HUES64 (cell line): ENCODE results near the gene KLC3.
"Not testable (repeated sequence)": the region's sequence is repeated elsewhere in the genome, so short reads cannot be mapped to it uniquely, and the experiment has no call there.

Source experiments
- H3K27ac ChIP-seq: 2 replicates; pipeline ENCODE4 v1.7.0; 2013; ENCODE audit warnings: low read depth, low read length, inconsistent platforms
- H3K27me3 ChIP-seq: 2 replicates; pipeline ENCODE4 v1.6.1; 2013; ENCODE audit warnings: mild to moderate bottlenecking, low read length; ENCODE audit not compliant: insufficient read depth
- H3K36me3 ChIP-seq: 2 replicates; pipeline ENCODE4 v1.6.1; 2013; ENCODE audit warnings: mild to moderate bottlenecking, low read length; ENCODE audit not compliant: insufficient read depth
- H3K4me1 ChIP-seq: 2 replicates; pipeline ENCODE4 v1.6.1; 2013; ENCODE audit warnings: mild to moderate bottlenecking, low read length, moderate library complexity; ENCODE audit not compliant: insufficient read depth
- H3K4me3 ChIP-seq: 2 replicates; pipeline ENCODE4 v1.5.1; 2013; ENCODE audit warnings: mild to moderate bottlenecking, low read length, moderate library complexity
- H3K9ac ChIP-seq: 2 replicates; pipeline ENCODE4 v1.6.1; 2013; ENCODE audit warnings: mild to moderate bottlenecking, low read depth, low read length
- H3K9me3 ChIP-seq: 2 replicates; pipeline ENCODE4 v1.6.1; 2013; ENCODE audit warnings: low read depth, low read length; ENCODE audit not compliant: insufficient read depth
- WGBS: fragments of 150-250, 120-280 bp; methylation state at CpG from one replicate; pipeline ENCODE4 v1.1.7; 2013; ENCODE audit warnings: missing lambda C conversion rate; 5-methylcytosine and 5-hydroxymethylcytosine counted together

KLC3 gene

DNA sequence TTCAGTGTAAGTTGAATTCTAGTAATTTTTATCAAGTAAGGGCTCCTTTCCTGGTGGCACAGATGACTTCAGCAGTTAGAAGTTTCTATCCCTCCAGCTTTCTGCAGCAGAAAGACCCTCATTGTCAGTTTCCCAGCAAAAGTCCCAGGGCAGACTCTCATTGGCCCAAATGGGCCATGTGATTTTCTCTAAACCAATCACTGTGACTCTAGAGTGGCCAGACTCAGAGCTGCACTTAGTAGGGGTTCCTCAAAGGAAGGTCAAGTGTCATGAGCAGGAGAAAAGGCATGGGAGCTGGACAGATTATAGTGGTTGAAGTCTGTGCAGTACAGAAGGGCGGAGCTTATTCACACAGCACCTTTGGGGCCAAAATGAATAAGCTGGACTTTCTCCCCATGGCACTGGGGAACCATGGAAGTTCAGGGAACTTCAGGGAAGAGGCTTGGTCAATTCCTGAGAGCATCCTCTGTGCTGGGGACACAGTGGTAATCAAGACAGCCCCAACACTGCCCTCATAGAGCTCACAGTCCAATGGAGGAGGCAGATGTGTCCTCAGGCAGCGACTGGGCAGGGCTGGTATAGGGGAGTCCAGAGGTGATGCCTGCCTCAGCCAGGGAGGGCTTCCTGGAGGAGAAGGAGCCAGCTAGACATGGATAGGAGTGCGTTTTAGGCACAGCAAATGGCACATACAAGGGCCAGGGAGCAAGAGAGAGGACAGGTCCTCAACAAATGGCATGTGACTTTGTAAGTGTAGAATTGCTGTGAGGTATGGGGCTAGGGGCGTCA lies 36.2 kb upstream of the KLC3 start:
- 72% methylated on average over 4 of the region's 4 CpGs for WGBS
- Histone ChIP-seq H3K36me3 (peaks cover 6% of the 10 kb centered on the region; the same call in 1 of the 2 replicates), H3K27ac (no peak overlapping the region), H3K4me3 (no peak overlapping the region), H3K9ac (no peak overlapping the region), H3K27me3 (no peaks in the 10 kb centered on the region; the same call in 1 of the 2 replicates), H3K4me1 (peaks cover 6% of the 10 kb centered on the region; the same call in 1 of the 2 replicates), H3K9me3 (no peaks in the 10 kb centered on the region)

DNA sequence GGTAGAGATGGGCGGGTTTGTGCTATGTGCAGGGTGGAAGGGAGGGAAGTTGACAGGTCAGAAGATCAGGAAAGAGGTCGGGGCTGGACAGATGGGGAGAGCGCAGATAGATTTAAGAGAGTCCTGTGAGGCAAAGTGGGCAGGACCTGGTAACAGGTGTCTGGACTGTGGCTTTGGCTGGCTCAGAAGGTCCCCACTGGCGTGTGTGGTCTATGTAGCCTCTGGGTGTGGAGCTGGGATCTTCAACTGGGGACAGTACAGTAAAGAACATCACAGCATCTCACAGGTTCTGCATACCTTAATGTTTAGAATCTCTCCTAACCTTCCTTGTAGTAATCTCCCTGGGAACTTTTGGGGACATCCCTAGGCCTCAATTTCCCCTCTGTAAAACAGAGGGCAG lies 35.5 kb upstream of the KLC3 start:
- peaks cover 6% of the 10 kb centered on the region; the same call in 1 of the 2 replicates for H3K4me1 ChIP-seq
- H3K9me3 ChIP-seq = no peaks in the 10 kb centered on the region
- no peak overlapping the region for H3K4me3 ChIP-seq
- WGBS = 77% methylated on average over 4 of the region's 4 CpGs
- H3K27ac ChIP-seq = no peak overlapping the region
- no peak overlapping the region for H3K9ac ChIP-seq
- H3K27me3 ChIP-seq = no peaks in the 10 kb centered on the region; the same call in 1 of the 2 replicates
- H3K36me3 ChIP-seq = no peaks in the 10 kb centered on the region

DNA sequence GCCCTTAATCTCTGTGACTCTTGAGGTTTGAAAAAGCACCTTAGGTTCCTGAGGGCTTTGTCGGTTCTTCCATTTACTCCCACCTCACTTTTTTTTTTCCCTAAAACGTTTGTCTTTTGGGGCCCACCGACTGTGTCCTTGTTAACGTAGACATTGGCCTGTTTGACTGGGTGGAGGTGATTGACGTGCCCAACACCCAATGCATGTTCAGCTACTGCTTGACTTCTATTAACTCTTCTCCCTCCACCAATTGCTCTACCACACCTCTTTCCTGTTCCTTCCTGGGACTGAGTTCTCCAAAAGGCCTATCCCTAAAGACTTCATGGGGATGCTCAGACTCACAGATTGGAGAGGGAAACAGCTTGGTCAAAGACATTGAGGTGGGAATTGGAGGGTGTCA lies 35.1 kb upstream of the KLC3 start:
- H3K36me3 ChIP-seq = no peaks in the 10 kb centered on the region
- H3K9me3 ChIP-seq = no peaks in the 10 kb centered on the region
- no peak overlapping the region for H3K4me3 ChIP-seq
- 41% methylated on average over 5 of the region's 5 CpGs for WGBS
- no peaks in the 10 kb centered on the region; the same call in 1 of the 2 replicates for H3K27me3 ChIP-seq
- no peak overlapping the region for H3K9ac ChIP-seq
- no peak overlapping the region for H3K27ac ChIP-seq
- H3K4me1 ChIP-seq = peaks cover 6% of the 10 kb centered on the region; the same call in 1 of the 2 replicates

DNA sequence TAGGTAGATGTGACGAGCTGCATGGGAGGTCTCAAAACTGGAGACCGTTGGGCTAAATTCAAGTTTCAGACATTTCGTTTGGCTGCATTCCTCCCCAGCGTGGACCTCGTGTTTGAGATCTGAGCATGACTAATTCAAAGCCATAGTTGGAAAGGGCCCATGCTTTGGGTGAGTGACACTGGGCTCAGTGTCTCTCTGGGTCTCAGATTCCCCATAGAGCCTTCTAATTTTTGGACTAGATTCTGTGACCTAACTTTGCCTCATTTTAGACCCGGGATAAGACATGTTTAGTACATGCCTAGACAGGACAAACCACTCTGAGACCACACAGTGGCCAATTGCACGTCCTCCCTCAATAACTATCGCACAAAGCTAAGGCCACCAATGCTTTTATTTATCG lies 34.5 kb upstream of the KLC3 start:
- Histone ChIP-seq H3K4me3 (no peak overlapping the region), H3K27ac (no peak overlapping the region), H3K9me3 (no peaks in the 10 kb centered on the region), H3K4me1 (peaks cover 6% of the 10 kb centered on the region; the same call in 1 of the 2 replicates), H3K36me3 (no peaks in the 10 kb centered on the region), H3K9ac (no peak overlapping the region), H3K27me3 (no peaks in the 10 kb centered on the region; the same call in 1 of the 2 replicates)
- WGBS = 84% methylated on average over 9 of the region's 9 CpGs

DNA sequence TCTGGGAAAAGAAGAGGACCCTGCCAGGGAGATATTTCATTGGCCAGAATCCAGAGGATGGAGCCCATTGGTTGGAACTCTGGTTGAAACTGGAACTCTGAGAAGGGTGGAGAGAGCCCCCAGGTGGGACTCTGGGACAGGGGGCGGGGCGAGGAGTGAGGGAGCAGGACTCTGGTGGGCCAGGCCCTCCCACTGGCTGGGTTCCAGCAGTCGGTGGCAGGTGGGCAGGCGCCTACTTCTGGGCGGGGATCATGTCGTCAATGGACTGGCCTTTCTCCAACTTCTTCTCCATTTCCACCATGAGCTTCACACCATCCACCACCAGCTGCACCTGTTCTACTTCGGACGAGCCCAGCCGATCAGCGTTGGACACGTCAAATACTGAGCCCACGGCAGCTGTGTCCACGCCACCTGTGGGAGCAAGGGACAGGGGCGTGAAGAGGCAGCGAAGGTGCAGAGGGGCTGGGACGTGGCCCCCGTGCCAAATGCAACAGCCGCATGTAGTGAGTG lies 34.0 kb upstream of the KLC3 start:
- WGBS = 85% methylated on average over 18 of the region's 18 CpGs
- H3K9ac ChIP-seq = no peak overlapping the region
- H3K4me1 ChIP-seq = peaks cover 6% of the 10 kb centered on the region; the same call in 1 of the 2 replicates
- H3K36me3 ChIP-seq = no peaks in the 10 kb centered on the region
- no peaks in the 10 kb centered on the region; the same call in 1 of the 2 replicates for H3K27me3 ChIP-seq
- no peak overlapping the region for H3K27ac ChIP-seq
- no peak overlapping the region for H3K4me3 ChIP-seq
- no peaks in the 10 kb centered on the region for H3K9me3 ChIP-seq

DNA sequence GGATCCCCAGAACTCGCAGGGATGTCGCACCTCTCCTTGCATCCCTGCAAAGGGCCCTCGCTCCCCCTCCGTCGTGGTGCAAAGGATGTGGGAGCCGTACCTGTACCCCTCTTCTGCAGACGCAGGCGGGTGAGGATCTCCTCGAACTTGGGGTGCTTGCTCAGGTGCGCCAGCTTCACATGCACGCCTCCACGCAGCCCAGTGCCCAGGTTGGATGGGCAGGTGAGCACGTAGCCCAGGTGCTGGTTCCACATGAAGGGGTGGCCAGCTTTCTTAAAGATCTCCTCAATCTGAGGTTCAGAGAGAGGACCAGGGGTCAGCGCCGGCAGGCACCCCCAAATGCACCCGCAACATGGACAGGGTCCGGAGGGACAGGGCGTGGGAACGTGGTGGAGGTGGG lies 33.2 kb upstream of the KLC3 start:
- no peak overlapping the region for H3K27ac ChIP-seq
- no peaks in the 10 kb centered on the region for H3K9me3 ChIP-seq
- H3K27me3 ChIP-seq = no peaks in the 10 kb centered on the region; the same call in 1 of the 2 replicates
- no peaks in the 10 kb centered on the region for H3K36me3 ChIP-seq
- no peak overlapping the region for H3K9ac ChIP-seq
- WGBS = 94% methylated on average over 19 of the region's 19 CpGs
- no peak overlapping the region for H3K4me3 ChIP-seq
- peaks cover 6% of the 10 kb centered on the region; the same call in 1 of the 2 replicates for H3K4me1 ChIP-seq

DNA sequence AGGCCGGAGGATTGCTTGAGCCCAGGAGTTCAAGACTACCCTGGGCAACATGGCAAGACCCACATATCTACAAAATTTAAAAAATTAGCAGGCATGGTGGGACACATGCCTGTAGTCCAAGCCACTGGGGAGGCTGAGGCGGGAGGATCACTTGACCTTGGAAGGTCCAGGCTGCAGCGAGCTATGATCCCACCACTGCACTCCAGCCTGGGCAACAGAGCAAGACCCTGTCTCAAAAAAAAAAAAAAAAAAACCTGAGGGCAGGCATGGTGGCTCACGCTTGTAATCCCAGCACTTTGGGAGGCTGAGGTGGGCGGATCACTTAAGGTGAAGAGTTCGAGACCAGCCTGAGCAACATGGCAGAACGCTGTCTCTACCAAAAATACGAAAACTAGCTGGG lies 31.2 kb upstream of the KLC3 start:
- WGBS = 94% methylated on average over 8 of the region's 8 CpGs
- H3K4me1 ChIP-seq, H3K9me3 ChIP-seq, H3K9ac ChIP-seq, H3K36me3 ChIP-seq, H3K27ac ChIP-seq, H3K4me3 ChIP-seq: not testable (repeated sequence)
- peaks cover 11% of the 10 kb centered on the region for H3K27me3 ChIP-seq

DNA sequence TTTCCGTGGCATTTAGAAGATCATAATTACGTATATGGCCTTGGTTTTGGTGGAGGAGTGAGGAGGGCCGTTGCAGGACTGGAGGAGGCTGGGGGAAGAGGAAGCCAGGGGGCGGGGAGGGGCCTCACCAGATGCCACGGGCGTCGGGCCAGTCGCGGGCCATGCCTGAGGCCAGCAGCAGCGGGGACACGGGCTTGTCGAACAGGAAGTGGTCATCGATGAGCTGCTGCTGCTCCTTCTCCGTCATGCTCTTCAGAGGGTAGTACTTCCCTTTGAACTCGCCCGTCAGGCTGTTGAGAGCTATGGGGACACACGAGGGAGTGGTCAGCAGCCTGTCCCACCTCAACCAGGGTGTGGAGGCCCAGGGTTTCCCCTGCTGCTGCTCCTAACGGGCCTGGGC lies 28.9 kb upstream of the KLC3 start:
- H3K9me3 ChIP-seq = no peaks in the 10 kb centered on the region
- no peak overlapping the region for H3K9ac ChIP-seq
- no peaks in the 10 kb centered on the region for H3K4me1 ChIP-seq
- no peaks in the 10 kb centered on the region for H3K36me3 ChIP-seq
- H3K27ac ChIP-seq = no peak overlapping the region
- H3K4me3 ChIP-seq = no peak overlapping the region
- peaks cover 22% of the 10 kb centered on the region for H3K27me3 ChIP-seq
- WGBS = 75% methylated on average over 18 of the region's 18 CpGs

DNA sequence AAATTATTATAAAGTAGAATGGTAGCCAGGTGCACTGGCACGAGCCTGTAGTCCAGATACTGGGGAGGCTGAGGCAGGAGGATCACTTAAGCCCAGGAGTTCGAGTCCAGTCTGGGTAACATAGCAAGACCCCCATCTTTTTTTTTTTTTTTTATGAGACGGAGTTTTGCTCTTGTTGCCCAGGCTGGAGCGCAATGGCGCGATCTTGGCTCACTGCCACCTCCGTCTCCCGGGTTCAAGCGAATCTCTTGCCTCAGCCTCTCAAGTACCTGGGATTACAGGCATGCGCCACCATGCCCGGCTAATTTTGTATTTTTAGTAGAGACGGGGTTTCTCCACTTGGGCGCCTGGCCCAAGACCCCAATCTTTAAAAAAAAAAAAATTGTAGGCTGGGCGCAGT lies 28.3 kb upstream of the KLC3 start:
- H3K4me1 ChIP-seq, H3K4me3 ChIP-seq, H3K9ac ChIP-seq, H3K36me3 ChIP-seq, H3K9me3 ChIP-seq, H3K27ac ChIP-seq: not testable (repeated sequence)
- 95% methylated on average over 14 of the region's 14 CpGs for WGBS
- H3K27me3 ChIP-seq = peaks cover 22% of the 10 kb centered on the region

DNA sequence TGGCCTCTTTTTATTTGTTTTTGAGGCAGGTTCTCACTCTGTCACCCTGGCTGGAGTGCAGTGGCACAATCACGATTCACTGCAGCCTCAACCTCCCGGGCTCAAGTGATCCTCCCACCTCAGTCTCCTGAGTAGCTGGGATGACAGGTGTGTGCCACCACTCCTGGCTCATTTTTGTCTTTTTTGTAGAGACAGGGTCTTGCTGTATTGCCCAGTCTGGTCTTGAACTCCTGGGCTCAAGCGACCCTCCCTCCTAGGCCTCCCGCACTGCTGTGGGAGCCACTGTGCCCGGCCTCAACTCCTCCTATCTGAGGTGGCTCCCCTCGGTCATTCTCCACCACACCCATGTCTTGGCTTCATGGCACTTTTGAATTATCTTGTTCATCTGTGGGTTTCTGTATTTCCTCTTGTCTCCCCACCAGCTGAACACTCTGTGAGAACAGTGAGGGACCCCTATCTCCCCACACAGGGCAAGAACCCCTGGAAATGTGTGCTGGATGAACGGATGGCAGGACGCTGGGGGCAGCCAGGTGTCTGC lies 25.8 kb upstream of the KLC3 start:
- Histone ChIP-seq H3K4me1 (no peaks in the 10 kb centered on the region), H3K27me3 (peaks cover 22% of the 10 kb centered on the region), H3K9ac (no peak overlapping the region), H3K9me3 (no peaks in the 10 kb centered on the region), H3K36me3 (no peaks in the 10 kb centered on the region), H3K4me3 (no peak overlapping the region), H3K27ac (no peak overlapping the region)
- WGBS = 84% methylated on average over 8 of the region's 8 CpGs

DNA sequence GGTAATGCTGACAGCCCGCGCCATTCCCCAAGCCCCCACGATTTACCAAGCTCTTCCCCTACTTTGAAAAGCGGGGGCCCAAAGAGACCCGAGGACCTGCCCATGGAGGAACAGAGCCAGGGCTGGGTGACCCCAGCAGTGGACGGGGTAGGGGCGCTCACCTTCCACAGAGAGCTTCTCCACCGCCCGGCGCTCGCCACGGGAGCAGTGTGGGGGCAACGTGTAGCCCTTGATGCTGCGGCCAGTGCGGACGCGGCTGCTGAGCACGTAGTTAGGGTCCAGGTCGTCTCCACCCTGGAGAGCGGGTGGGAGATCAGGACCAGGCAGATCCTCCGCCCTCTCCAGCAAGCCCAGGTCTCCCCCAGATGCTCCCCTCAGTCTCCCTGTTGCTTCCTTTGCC lies 25.2 kb upstream of the KLC3 start:
- Histone ChIP-seq H3K27ac (no peak overlapping the region), H3K4me3 (no peak overlapping the region), H3K9ac (no peak overlapping the region), H3K9me3 (no peaks in the 10 kb centered on the region), H3K36me3 (no peaks in the 10 kb centered on the region), H3K4me1 (no peaks in the 10 kb centered on the region), H3K27me3 (peaks cover 22% of the 10 kb centered on the region)
- WGBS = 80% methylated on average over 21 of the region's 21 CpGs
